Fibroblast of villous mesenchyme (primary cell): ENCODE measurements around the gene OXTR. TPM values are rescaled to one million over a fixed set of nuclear protein-coding genes. Genes with fewer than 3 reads are reported as not detected.

Source experiments
- DNase-seq: peaks from one replicate; pipeline ENCODE4 v3.0.0-alpha.2; 2010; ENCODE audit warnings: low read depth
- H3K4me3 ChIP-seq: 2 replicates; pipeline ENCODE4 v1.5.1; 2011; ENCODE audit warnings: low read depth, mild to moderate bottlenecking, low read length
- total RNA-seq: library from RNA; depleted of rRNA; stranded (reverse); fragments of >200 nt; gene quantifications from 2 replicates; pipeline ENCODE4 v1.2.3, GENCODE V29; 2012
- TF ChIP-seq, protein P1 (sequence below): IDR thresholded peaks from 2 replicates; pipeline ENCODE4 v1.5.1; 2012; ENCODE audit warnings: low read depth, mild to moderate bottlenecking, low read length; ENCODE audit not compliant: insufficient read depth

The OXTR gene
- total RNA-seq, 1 donor = 310 TPM

DNA sequence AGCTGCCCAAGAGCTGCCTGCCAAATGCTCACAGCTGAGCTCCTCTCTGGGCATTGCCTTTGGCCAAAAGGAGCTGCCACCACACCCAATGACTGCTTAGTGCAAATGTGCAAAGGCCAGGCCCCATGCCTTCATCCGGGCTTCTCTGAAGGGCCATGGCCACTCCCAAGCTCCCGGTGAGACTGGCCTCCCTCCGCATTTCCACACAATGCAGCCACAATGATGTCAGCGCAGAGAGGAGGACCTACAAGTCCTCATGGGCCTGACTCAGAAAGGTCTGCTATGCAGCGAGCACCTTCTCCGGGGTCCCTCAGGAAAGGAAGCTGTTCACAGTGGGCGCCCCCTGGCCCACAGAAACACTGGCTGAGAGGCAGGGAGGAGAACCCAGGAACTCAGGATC lies 12.7 kb downstream of the OXTR start:
- DNase-seq = no peak
- no peak overlapping the region for H3K4me3 ChIP-seq
- TF ChIP-seq, protein P1, sequence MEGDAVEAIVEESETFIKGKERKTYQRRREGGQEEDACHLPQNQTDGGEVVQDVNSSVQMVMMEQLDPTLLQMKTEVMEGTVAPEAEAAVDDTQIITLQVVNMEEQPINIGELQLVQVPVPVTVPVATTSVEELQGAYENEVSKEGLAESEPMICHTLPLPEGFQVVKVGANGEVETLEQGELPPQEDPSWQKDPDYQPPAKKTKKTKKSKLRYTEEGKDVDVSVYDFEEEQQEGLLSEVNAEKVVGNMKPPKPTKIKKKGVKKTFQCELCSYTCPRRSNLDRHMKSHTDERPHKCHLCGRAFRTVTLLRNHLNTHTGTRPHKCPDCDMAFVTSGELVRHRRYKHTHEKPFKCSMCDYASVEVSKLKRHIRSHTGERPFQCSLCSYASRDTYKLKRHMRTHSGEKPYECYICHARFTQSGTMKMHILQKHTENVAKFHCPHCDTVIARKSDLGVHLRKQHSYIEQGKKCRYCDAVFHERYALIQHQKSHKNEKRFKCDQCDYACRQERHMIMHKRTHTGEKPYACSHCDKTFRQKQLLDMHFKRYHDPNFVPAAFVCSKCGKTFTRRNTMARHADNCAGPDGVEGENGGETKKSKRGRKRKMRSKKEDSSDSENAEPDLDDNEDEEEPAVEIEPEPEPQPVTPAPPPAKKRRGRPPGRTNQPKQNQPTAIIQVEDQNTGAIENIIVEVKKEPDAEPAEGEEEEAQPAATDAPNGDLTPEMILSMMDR = no peak

- TF ChIP-seq, protein P1 = peak; percentile 56
- DNase-seq = peak; percentile 18
- no peak overlapping the region for H3K4me3 ChIP-seq
Measured at GRCh38 chr3:8755564-8756237, 13.7 kb downstream of the OXTR start.

- no peak for DNase-seq
- TF ChIP-seq, protein P1 = no peak
- no peak overlapping the region for H3K4me3 ChIP-seq
Measured at GRCh38 chr3:8755097-8755496, 14.3 kb downstream of the OXTR start.

- no peak overlapping the region for H3K4me3 ChIP-seq
- no peak for DNase-seq
- TF ChIP-seq, protein P1 = no peak
Measured at GRCh38 chr3:8752832-8753231, 16.6 kb downstream of the OXTR start.

DNA sequence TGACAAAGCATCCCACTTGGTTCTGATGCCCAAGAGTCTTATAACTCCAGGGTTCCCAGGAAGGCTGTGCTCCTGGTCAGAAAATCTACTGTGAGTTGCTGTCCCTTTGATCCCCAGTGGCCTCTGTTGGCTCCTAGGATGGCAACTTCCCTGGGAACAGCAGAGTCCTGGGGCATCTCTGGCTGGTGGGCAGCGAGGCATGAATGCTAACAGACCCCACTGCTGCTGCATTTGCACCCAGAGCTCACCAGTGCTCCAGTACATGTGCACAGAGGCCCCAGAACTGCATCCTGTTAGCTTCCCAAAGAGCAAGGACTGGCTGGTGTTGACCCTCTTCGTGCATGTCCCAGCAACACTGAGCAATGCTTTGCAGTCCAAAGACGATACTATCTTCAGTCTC lies 20.1 kb downstream of the OXTR start:
- no peak for DNase-seq
- TF ChIP-seq, protein P1 = no peak
- H3K4me3 ChIP-seq = no peak overlapping the region

- TF ChIP-seq, protein P1 = no peak
- DNase-seq = no peak
Measured at GRCh38 chr3:8746780-8747345, 22.6 kb downstream of the OXTR start.

More at GRCh38 chr3:8746780-8747345, 22.6 kb downstream of the OXTR start:
- H3K4me3 ChIP-seq = no peak overlapping the region
